Lung microvascular endothelial cell (primary cell): ENCODE measurements around the gene UTS2B. TPM values are rescaled to one million over a fixed set of nuclear protein-coding genes. Genes with fewer than 3 reads are reported as not detected.

Experiments used
- DNase-seq, 2 donors: peaks; one replicate each; pipeline versions ENCODE4 v3.0.0 to v3.0.0-alpha.2; 2010; ENCODE audit warnings: low read depth in 2 of 2
- total RNA-seq: library from RNA; depleted of rRNA; stranded (reverse); fragments of >200 nt; gene quantifications from 2 replicates; pipeline ENCODE4 v1.2.1, GENCODE V29; 2014

Gene UTS2B
- total RNA-seq, 1 donor from 2014 or later = 0.20 TPM

GRCh38 chr3:191244242-191244867 lies 86.0 kb downstream of the UTS2B start:
- peak; percentile 41 to 63 for DNase-seq

- peak; percentile 89 to 92 for DNase-seq
Observed at GRCh38 chr3:191240486-191240885, 89.8 kb downstream of the UTS2B start.

- DNase-seq = peak; percentile 77 to 83
Observed at GRCh38 chr3:191239407-191240031, 90.8 kb downstream of the UTS2B start.

GRCh38 chr3:191238321-191238817 lies 92.0 kb downstream of the UTS2B start:
- DNase-seq = peak; percentile 64 to 77

- DNase-seq = no peak
Observed at GRCh38 chr3:191237047-191237882, 93.1 kb downstream of the UTS2B start.

- DNase-seq = peak in 1 of 2 donors; percentile 60
Observed at GRCh38 chr3:191236646-191237045, 93.7 kb downstream of the UTS2B start.

GRCh38 chr3:191235331-191236314 lies 94.7 kb downstream of the UTS2B start:
- no peak for DNase-seq

GRCh38 chr3:191234216-191234615 lies 96.1 kb downstream of the UTS2B start:
- no peak for DNase-seq

- no peak for DNase-seq
Observed at GRCh38 chr3:191227541-191227940, 102.8 kb downstream of the UTS2B start.

GRCh38 chr3:191221638-191222037 lies 108.7 kb downstream of the UTS2B start:
- no peak for DNase-seq

GRCh38 chr3:191220908-191221307 lies 109.4 kb downstream of the UTS2B start:
- DNase-seq = no peak

- DNase-seq = no peak
Observed at GRCh38 chr3:191217301-191217700, 113.0 kb downstream of the UTS2B start.

Other genes with a start within 250 kb of the UTS2B start
- gene OSTN, start 131.3 kb downstream of the UTS2B start, total RNA-seq = not detected in 2 replicates
- gene CCDC50, start 1.1 kb downstream of the UTS2B start, total RNA-seq = 68.9 and 93.5 TPM in 2 replicates
- gene PYDC2, start 130.6 kb upstream of the UTS2B start, total RNA-seq = not detected in 2 replicates